Astrocyte (in vitro differentiated cells and primary cell): ENCODE measurements around the gene PPBP.

Experiments used
- CTCF ChIP-seq: IDR thresholded peaks from 2 replicates; pipeline ENCODE4 v1.5.1; 2011; ENCODE audit warnings: low read depth, mild to moderate bottlenecking, inconsistent platforms, low read length, moderate library complexity; ENCODE audit not compliant: insufficient read depth
- EZH2 ChIP-seq: IDR thresholded peaks from 2 replicates; pipeline ENCODE4 v1.6.1; 2012; ENCODE audit warnings: mild to moderate bottlenecking, low read length, inconsistent platforms; ENCODE audit not compliant: insufficient read depth

- no peak for TF ChIP-seq CTCF
- no peak for TF ChIP-seq EZH2
Measured at GRCh38 chr4:74023709-74024108, 35.7 kb upstream of the PPBP start.
